ENCODE data around the gene EIF2S2.

Gene EIF2S2

GRCh38 chr20:34088305-34089174, 23.5 kb downstream of the EIF2S2 start:
- no peak overlapping the region for H3K27ac ChIP-seq
- H3K4me3 ChIP-seq (ENCODE audit: low read depth, low read length), result no peak overlapping the region
- H3K27me3 ChIP-seq (replicated peaks), result no peaks in the 10 kb centered on the region
- in situ Hi-C loops (cut with HindIII; ENCODE audit: low pct_ligation_motif_present, low sequenced_read_pairs), result no loop called here
- DNase-seq, result no peak
- peaks cover 64% of the 10 kb centered on the region for H3K36me3 ChIP-seq (replicated peaks)
- no peak for TF ChIP-seq CTCF (IDR thresholded peaks at IDR 0.05; ENCODE audit: low read depth, low read length, missing control alignments)

- Histone ChIP-seq H3K36me3 (replicated peaks) (peaks cover 46% of the 10 kb centered on the region), H3K27me3 (replicated peaks) (no peaks in the 10 kb centered on the region), H3K4me3 (ENCODE audit: low read depth, low read length) (no peak overlapping the region), H3K27ac (no peak overlapping the region)
- in situ Hi-C loops (cut with HindIII; ENCODE audit: low pct_ligation_motif_present, low sequenced_read_pairs), result no loop called here
- no peak for DNase-seq
- TF ChIP-seq CTCF (IDR thresholded peaks at IDR 0.05; ENCODE audit: low read depth, low read length, missing control alignments), result no peak
Observed at GRCh38 chr20:34085544-34086040, 26.5 kb downstream of the EIF2S2 start.

GRCh38 chr20:34084227-34084923, 27.7 kb downstream of the EIF2S2 start:
- no peaks in the 10 kb centered on the region for H3K27me3 ChIP-seq (replicated peaks)
- peak; percentile 18 for DNase-seq
- H3K27ac ChIP-seq, result no peak overlapping the region
- H3K36me3 ChIP-seq (replicated peaks), result peaks cover 34% of the 10 kb centered on the region
- in situ Hi-C loops (cut with HindIII; ENCODE audit: low pct_ligation_motif_present, low sequenced_read_pairs), result no loop called here
- no peak for TF ChIP-seq CTCF (IDR thresholded peaks at IDR 0.05; ENCODE audit: low read depth, low read length, missing control alignments)
- no peak overlapping the region for H3K4me3 ChIP-seq (ENCODE audit: low read depth, low read length)

- Histone ChIP-seq H3K27ac (no peak overlapping the region), H3K4me3 (ENCODE audit: low read depth, low read length) (no peak overlapping the region), H3K27me3 (replicated peaks) (no peaks in the 10 kb centered on the region), H3K36me3 (replicated peaks) (peaks cover 31% of the 10 kb centered on the region)
- in situ Hi-C loops (cut with HindIII; ENCODE audit: low pct_ligation_motif_present, low sequenced_read_pairs), result no loop called here
- TF ChIP-seq CTCF (IDR thresholded peaks at IDR 0.05; ENCODE audit: low read depth, low read length, missing control alignments), result no peak
- DNase-seq, result no peak
Observed at GRCh38 chr20:34083781-34084180, 28.3 kb downstream of the EIF2S2 start.

- H3K27ac ChIP-seq, result peak overlapping the region; percentile 35
- peaks cover 26% of the 10 kb centered on the region for H3K36me3 ChIP-seq (replicated peaks)
- in situ Hi-C loops (cut with HindIII; ENCODE audit: low pct_ligation_motif_present, low sequenced_read_pairs), result no loop called here
Observed at GRCh38 chr20:34083137-34083536, 28.9 kb downstream of the EIF2S2 start.

More at GRCh38 chr20:34083137-34083536, 28.9 kb downstream of the EIF2S2 start:
- Histone ChIP-seq H3K4me3 (ENCODE audit: low read depth, low read length) (no peak overlapping the region), H3K27me3 (replicated peaks) (no peaks in the 10 kb centered on the region)
- TF ChIP-seq CTCF (IDR thresholded peaks at IDR 0.05; ENCODE audit: low read depth, low read length, missing control alignments), result peak; percentile 28
- DNase-seq, result peak; percentile 86

Measured in brain microvascular endothelial cell (primary cell).